Activated CD8-positive, alpha-beta memory T cell treated with anti-CD3 and anti-CD28 coated beads for 1 hour (primary cell): ENCODE measurements around the gene PLD1.

Experiments used
- DNase-seq, 2 donors: peaks; one replicate each; pipeline ENCODE4 v3.0.0-alpha.2; 2020; ENCODE audit warnings: low read depth in 1 of 2; ENCODE audit errors: extremely low read depth in 1 of 2

Gene PLD1

DNA sequence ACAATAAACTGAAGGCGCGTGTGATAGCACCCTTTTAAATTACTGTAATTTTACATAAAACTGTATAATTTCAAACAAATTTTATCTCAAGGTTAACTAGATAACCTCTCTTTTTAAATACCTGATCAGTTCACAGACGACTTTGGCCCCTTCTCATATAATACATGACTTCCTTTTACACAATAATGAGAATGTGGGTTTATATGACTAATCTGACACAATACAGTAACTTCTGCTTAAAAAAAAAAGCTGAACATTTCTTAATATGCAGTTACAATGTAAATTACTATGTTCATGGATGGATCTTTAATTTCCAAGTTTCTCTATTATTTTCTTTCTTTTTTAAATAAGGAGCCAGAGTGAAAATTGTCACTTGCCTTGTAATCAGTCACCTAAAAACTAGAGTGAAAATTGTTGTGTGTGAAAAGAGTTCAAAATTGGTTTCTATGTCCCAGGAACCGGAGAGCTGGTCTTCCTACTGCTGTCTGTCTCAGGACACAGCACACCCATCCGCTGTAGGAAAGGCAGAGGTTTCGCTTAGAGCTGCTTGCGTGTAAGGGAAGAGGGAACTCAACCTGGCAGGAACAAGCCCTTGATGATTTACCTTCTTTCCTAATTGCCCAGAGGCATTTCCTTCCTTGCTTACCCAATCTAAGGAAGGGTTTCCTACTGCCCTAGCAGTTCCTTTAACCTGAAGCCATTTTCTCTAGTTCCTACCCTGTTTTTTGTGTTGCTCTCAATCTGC is 33.3 kb downstream of the PLD1 start:
- no peak for DNase-seq

DNA sequence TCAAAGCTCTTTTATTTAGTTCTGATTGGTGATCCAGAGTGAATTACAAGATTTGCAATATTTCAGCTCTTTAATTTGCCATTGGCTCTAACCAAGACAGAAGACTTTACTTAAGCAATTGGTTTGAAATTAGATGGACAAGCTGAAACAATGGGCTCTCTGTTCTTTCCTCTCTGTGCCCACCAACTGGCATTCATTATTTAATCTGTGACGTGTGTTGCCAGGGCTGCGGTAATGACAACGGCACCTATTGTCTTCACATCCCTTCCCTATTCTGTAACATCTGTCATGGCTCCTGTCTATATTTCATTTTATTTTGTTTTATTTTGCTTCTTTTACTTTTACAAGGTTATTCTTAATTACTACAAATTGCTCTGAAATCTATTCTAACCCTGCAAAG is 33.9 kb downstream of the PLD1 start:
- no peak for DNase-seq

DNA sequence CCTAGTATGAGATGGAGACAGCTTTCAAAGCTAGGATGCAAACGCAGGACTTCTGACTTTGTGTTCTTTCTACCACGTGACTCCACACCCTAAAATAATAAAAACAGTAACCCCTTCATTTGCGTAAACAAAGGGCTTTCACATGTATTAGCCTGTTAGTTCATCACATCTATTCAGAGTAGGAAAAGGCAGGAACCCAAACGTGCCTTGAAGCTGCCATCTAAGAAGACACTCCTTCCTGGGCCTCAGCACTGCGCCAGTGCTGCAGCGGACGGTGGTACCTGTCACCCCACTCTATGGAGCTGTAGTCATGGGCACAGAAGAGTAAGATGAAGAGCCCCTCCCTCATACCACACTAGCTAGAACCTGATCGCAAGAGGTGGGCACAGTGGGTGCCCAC is 34.3 kb downstream of the PLD1 start:
- DNase-seq = no peak

GRCh38 chr3:171774521-171774920 is 35.8 kb downstream of the PLD1 start:
- no peak for DNase-seq

DNA sequence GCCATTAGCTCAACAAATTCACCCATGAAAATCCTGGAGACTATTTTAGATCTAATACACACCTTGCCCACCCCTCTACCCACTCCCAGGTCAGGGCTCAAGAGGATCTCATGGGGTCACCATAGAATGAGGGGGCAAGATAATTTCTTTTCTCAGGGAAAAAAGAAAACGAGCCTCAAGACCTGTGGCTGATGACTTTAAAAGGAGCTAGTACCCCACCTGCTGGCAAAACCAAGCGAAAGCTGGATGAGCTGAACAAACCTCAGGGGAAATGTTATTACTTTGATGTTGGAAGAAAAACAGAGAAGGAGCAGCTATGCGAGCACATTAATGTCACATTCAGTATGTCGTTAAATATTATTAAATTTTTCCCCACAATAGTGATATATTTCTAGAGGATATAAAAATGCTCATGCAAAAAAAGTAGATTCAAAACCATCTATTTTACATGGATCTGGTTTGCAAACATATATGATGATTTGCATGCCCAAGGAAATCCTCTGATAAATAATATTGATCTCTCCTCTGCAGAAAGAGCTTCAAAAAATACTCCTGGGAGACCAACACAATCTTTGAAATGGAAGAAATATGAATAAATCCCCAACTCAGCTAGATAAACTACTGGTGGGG is 37.7 kb downstream of the PLD1 start:
- DNase-seq = peak; percentile 1 to 16

GRCh38 chr3:171770689-171771620 is 39.3 kb downstream of the PLD1 start:
- no peak for DNase-seq

GRCh38 chr3:171769461-171769860 is 40.8 kb downstream of the PLD1 start:
- DNase-seq = no peak

DNA sequence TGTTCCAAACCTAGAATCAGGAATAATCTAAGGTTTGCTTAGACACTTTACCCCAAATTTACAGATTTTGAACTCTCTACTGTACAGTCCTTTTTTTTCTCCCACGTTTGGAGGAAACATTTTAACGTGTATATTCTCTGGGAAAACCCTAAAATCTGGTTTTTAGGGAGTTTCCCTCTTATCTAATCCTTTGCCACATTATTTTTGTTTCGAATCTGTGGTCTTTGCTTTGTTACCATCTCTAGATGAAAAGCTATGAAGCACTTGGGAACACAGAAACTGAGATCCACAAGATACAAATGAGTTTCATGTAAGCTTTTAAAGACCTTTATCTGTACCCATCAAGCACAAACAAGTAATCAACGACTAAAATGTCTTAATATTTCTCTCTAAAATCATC is 41.3 kb downstream of the PLD1 start:
- no peak for DNase-seq

DNA sequence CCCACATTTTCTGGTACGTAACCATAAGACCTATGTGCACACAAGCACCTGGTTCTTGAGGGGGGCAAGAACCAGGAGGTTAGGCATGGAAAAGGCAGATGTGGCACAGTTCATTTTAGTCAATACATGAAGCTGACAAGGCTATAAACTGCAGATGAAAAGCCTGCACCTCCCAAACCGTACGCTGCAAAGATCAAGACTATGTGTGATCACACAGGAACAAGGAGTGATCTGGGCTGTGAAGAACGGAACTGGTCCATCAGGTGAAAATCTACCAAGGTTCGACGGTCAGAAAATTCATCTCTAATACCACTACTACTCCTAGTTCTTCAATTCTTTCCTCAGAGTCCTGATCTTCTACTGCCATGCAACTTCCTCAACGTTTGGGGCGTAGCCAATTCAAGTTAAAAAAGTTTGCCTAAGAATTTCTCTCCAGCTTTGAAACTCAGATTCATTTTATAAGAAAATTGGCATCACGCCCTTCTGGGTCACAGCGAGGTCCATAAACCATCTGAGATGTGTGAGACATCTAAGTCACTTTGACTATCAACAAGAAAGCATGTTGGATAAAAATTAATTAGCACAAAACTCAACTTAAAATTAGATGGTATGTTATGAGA is 41.9 kb downstream of the PLD1 start:
- DNase-seq = no peak

GRCh38 chr3:171765511-171765887 is 44.8 kb downstream of the PLD1 start:
- DNase-seq = no peak

DNA sequence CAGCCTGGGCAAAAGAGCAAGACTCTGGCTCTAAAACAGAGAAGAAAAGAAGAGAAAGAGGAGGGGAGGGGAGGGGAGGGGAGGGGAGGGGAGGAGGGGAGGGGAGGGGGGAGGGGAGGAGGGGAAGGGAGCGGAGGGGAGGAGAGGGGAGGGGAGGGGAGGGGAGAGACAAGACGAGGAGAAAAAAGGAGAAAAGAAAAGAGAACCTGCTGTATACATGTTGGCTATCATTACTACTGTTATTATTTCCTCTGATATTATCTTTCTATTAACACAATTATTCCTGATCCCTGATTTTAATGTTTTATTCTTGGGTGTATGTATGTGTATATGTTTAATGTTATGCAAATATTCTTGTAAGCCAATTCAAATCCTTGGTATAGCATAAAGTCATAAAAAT is 46.9 kb downstream of the PLD1 start:
- no peak for DNase-seq

DNA sequence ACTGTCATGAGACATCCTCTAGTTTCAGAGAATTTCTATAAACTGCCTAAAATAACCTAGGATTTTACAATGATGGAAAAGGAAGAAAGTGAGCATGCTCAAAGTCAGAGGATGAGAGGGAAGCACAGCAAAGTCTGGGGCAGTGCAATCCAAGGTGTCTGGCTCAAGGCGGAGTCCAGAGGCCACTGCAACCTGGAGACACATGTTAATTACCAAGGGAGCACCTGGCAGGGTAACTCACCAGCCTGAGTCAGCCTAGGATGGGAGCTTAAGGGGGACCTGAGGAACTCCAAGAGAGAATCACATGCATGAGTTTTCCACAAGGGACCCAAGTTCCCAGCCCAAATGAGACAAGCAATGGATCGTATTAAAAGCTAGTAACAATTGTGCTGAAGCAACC is 49.8 kb downstream of the PLD1 start:
- no peak for DNase-seq

- no peak for DNase-seq
Observed at GRCh38 chr3:171758109-171758508, 52.2 kb downstream of the PLD1 start.

- no peak for DNase-seq
Observed at GRCh38 chr3:171757361-171758034, 52.8 kb downstream of the PLD1 start.

- DNase-seq = no peak
Observed at GRCh38 chr3:171755656-171756055, 54.6 kb downstream of the PLD1 start.

DNA sequence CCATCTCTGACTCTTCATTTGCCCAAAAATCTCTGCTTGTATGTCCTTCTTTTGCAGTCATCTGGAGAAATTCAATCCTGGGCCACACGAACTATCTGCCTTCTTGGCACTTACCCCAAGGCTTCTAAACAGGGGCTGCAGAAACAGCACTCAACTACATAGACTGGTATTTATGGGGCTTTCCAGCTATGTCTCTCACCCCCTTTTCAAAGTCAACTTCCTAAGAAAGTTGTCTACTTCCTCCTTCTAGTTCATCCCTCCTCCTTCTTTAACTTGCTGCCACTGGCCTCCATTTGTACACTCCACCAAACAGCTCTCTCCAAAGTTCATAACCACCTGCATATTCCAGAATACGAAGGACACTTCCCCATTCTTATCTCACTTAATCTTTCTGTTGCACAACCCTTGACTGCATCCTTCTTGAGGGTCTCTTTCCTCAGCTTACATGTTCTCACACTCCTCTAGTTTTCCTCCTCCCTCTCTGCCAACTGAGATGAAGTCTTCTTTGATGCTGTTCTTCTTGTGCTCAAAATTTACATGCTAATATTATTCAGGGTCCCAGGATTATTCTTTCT is 55.2 kb downstream of the PLD1 start:
- no peak for DNase-seq

GRCh38 chr3:171753665-171754408 is 56.4 kb downstream of the PLD1 start:
- no peak for DNase-seq

DNA sequence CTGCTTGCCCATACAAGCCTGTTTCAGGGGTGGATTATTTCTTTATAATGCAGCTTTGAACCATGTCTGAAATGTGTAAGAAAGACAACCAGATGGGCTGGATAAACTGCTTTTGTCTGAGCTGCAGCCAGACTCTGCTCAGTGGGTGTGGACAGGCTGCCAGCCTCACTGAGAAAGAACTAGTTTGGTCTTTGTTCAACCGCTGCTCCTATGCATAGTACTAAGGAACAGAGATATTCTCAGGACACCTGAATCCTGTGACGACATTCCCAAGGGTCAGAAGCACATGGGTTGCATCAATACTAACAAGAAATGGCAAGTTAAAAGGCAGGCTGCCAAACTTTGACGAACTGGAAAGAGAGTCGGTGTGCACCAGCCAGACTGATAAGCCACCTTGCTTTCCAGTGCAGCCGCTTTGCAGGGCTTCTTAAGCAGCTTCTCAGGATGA is 57.2 kb downstream of the PLD1 start:
- DNase-seq = no peak

DNA sequence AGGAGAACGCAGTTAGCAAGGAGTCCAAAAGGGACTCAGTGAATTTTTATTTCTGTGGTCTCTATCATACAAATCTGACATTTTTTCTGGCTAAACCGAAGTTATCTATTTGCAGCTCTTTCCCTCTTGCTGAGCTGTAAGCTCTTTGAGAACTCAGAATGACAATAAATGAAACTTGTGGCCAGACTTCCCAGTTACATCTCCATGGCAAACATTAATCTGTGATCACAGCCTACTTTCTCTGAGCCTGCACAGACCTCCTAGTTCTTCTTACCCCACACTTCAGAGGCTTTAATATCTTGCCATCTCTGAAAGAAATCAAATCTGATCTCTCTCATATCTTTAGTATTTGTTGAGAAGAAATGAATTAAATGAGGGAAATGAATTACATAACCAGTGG is 58.0 kb downstream of the PLD1 start:
- DNase-seq = no peak

DNA sequence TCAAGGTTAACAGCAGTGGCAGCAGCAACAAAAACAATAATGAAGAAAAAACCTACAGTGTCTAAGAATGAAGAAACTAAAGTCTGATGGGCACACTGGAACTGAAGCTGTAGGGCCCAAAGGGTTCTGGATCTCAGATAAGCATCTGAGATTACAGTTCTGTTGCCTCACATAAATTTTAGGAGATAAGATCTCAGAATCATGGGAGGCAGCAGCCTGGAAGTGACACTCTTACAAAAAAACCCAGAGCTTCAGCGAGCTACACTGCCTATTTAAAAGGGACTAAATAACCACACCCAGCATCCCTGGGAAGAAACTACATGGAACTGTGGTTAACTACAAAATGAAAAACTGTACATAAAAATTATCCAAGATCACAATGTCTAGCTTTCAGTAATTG is 61.2 kb downstream of the PLD1 start:
- no peak for DNase-seq
